ENCODE measurements around the gene LENEP. TPM values are rescaled to one million over a fixed set of nuclear protein-coding genes. Genes with fewer than 3 reads are reported as not detected.

Gene LENEP, protein sequence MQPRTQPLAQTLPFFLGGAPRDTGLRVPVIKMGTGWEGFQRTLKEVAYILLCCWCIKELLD
- polyA plus RNA-seq (2013), result 0.16 TPM

DNA sequence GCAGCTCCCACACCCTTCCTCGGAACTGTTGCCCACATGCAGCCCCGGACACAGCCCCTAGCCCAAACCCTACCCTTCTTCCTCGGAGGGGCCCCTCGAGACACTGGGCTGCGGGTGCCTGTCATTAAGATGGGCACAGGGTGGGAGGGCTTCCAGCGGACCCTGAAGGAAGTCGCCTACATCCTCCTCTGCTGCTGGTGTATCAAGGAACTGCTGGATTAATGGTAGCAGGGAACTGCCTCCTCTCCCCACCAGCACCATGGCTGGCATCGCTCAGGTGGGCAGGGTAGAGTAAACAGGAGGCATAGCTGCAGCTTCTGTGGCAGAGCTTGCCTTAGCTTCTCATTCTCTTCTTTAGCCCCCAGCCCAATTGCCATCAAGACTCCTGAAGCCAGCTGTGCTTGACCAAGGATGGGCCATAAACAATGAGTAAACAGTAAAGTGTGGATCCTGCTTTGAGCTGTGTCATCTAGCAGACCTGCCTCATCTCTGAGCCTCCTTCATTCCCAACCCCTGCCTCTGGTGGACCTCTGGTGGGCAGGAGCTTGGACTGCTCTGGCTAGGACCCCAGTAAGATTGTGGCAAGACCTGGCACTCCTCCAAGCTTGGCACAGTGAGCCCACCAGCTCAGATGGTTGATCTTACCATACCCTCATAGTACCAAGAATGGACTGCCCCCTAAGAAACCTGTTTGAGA is at the start of gene LENEP:
TSS of gene LENEP (plus strand) at position 15 of the 697 bp plus-strand sequence. CDS start at position 37, 22 bp downstream.
- no peak within 1 kb of the TSS for H3K27ac ChIP-seq (ENCODE audit: insufficient read depth in 1 of 2, low read depth in 1 of 2, low read length in 2 of 2, poor library complexity in 1 of 2, severe bottlenecking in 2 of 2)
- CTCF ChIA-PET, result interaction anchor here (0.7 to 14.0 kb wide), 24 partner anchors 7 to 87 kb away, joined by 3 to 320 read pairs (median 4); partner anchors contain the start of genes CKS1B, FLAD1, PBXIP1 and PYGO2
- no peak for DNase-seq
- WGBS (ENCODE audit: insufficient coverage), result 93% methylated on average over 5 of the region's 8 CpGs
- POLR2A ChIA-PET, result interaction anchor here (1.0 kb wide), 1 partner anchor 11 kb away, joined by 3 read pairs; the partner anchor contains the start of gene FLAD1
- H3K36me3 ChIP-seq (ENCODE audit: control insufficient read depth in 4 of 4, insufficient read depth in 4 of 4, low read length in 3 of 4), result peaks cover 4 to 32% (median 20%) of the 10 kb centered on the region in 4 experiments
- H3K9me3 ChIP-seq (ENCODE audit: control extremely low read depth in 1 of 5, control insufficient read depth in 4 of 5, insufficient read depth in 2 of 5, low read depth in 1 of 5, low read length in 4 of 5), result no peaks in the 10 kb centered on the region
- H3K27me3 ChIP-seq (replicated peaks in 2 of 5; ENCODE audit: control insufficient read depth in 4 of 5, insufficient read depth in 5 of 5, low read length in 4 of 5), result no peaks in the 10 kb centered on the region
- peaks cover 4 to 54% (median 44%) of the 10 kb centered on the region in 4 experiments for H3K4me1 ChIP-seq (ENCODE audit: control extremely low read depth in 1 of 4, control insufficient read depth in 4 of 4, insufficient read depth in 4 of 4, low read length in 3 of 4)
- no peak within 1 kb of the TSS for H3K4me3 ChIP-seq (ENCODE audit: control insufficient read depth in 1 of 7, extremely low read depth in 1 of 7, insufficient read depth in 4 of 7, low read depth in 2 of 7, low read length in 6 of 7)

DNA sequence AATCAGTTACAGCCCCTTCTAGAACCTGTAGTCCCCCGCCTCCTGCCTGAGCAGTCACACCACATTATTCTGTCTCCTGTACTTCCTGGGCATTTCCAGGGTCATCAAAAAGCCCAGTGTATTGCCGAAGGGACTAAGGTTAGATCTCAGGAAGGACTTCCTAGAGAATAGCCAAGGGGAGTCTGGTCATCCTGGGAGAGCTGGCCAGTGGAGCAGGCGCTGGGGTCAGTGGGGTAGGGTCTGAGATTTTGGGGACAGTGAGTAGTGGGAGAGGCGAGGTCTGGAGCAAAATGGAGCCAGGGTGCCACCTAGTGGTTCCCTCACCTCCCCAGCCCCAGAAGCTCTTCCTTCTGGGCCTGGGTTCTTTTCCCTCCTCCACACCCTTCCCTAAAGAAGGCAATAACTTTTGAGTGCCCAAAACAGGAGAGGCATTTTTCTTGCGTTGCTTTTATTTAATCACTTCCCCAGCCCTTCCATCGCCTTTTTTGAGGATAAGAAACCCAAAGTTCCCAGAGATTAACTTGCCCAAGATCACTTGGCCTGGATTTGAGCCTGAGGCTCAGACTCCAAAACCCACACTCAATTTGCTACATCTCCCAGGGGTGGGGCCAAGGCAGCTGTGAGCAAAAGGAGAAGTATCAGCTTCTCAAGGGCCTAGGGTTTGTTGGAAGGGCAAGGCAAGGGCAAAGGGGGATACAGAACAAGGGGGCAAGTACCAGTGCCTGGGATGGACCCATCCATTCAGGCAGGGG is 49.6 kb upstream of the LENEP start:
- Histone ChIP-seq H3K27ac (ENCODE audit: insufficient read depth in 1 of 2, low read depth in 1 of 2, low read length in 2 of 2, poor library complexity in 1 of 2, severe bottlenecking in 2 of 2) (peak overlapping the region in 1 of 2 experiments; percentile 77), H3K9me3 (ENCODE audit: control extremely low read depth in 1 of 5, control insufficient read depth in 4 of 5, insufficient read depth in 2 of 5, low read depth in 1 of 5, low read length in 4 of 5) (no peaks in the 10 kb centered on the region), H3K36me3 (ENCODE audit: control insufficient read depth in 4 of 4, insufficient read depth in 4 of 4, low read length in 3 of 4) (peaks cover 19 to 41% (median 34%) of the 10 kb centered on the region in 4 experiments), H3K27me3 (replicated peaks in 2 of 5; ENCODE audit: control insufficient read depth in 4 of 5, insufficient read depth in 5 of 5, low read length in 4 of 5) (no peaks in the 10 kb centered on the region), H3K4me3 (ENCODE audit: control insufficient read depth in 1 of 7, extremely low read depth in 1 of 7, insufficient read depth in 4 of 7, low read depth in 2 of 7, low read length in 6 of 7) (peak overlapping the region in 1 of 7 experiments; percentile 1), H3K4me1 (ENCODE audit: control extremely low read depth in 1 of 4, control insufficient read depth in 4 of 4, insufficient read depth in 4 of 4, low read length in 3 of 4) (peaks cover 12 to 74% (median 70%) of the 10 kb centered on the region in 4 experiments)
- ChIA-PET CTCF (interaction anchor here (0.8 to 2.0 kb wide), 22 partner anchors 8 to 169 kb away, joined by 3 to 10 read pairs (median 4); partner anchors contain the start of gene PMVK), POLR2A (interaction anchor here (0.5 to 3.7 kb wide), 8 partner anchors 9 to 467 kb away, joined by 3 to 17 read pairs (median 3); partner anchors contain the start of gene PBXIP1)
- 22% methylated on average over 3 of the region's 6 CpGs for WGBS (ENCODE audit: insufficient coverage)
- peak; percentile 61 to 87 (median 85) for DNase-seq

DNA sequence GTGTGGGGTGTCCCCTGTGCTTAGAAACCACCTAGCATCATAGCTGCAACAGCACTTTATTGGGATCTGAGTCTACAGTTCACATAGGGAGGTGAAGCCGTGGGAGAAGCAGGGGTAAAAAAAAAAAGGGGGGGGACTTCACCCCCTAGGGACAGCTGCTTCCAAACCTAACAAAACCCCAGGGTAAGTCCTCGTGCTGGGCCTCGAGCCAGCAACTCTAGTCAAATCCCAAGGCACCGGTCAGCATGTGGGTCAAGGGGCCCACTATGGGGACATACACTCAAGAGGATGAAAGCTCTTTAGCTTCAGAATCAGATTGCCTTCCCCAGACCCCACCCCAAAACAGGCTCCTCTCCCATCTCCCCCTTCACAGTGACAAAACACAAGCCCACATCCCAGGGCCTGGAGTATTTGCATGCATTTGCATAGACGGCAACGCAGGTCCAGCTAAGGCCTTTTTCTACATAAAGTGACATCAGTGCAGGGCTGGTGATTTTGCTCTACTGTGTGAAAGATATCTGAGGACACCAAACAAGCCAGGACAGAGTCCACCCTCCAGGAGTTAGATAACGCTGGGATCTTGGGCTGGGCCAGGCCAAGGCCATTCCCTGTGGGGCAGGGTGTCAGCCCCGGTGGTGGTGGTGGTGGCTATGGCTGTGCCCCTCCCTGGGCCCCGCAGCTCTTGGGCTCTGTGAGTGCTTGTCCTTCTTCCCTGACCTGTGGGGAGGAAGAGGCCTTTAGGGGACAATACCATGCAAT is 48.8 kb upstream of the LENEP start:
- Histone ChIP-seq H3K4me3 (ENCODE audit: control insufficient read depth in 1 of 7, extremely low read depth in 1 of 7, insufficient read depth in 4 of 7, low read depth in 2 of 7, low read length in 6 of 7) (peak overlapping the region in 2 of 7 experiments; percentile 8 to 13), H3K27ac (ENCODE audit: insufficient read depth in 1 of 2, low read depth in 1 of 2, low read length in 2 of 2, poor library complexity in 1 of 2, severe bottlenecking in 2 of 2) (peak overlapping the region in 1 of 2 experiments; percentile 77), H3K4me1 (ENCODE audit: control extremely low read depth in 1 of 4, control insufficient read depth in 4 of 4, insufficient read depth in 4 of 4, low read length in 3 of 4) (peaks cover 12 to 70% (median 63%) of the 10 kb centered on the region in 4 experiments), H3K9me3 (ENCODE audit: control extremely low read depth in 1 of 5, control insufficient read depth in 4 of 5, insufficient read depth in 2 of 5, low read depth in 1 of 5, low read length in 4 of 5) (no peaks in the 10 kb centered on the region), H3K27me3 (replicated peaks in 2 of 5; ENCODE audit: control insufficient read depth in 4 of 5, insufficient read depth in 5 of 5, low read length in 4 of 5) (no peaks in the 10 kb centered on the region), H3K36me3 (ENCODE audit: control insufficient read depth in 4 of 4, insufficient read depth in 4 of 4, low read length in 3 of 4) (peaks cover 21 to 47% (median 34%) of the 10 kb centered on the region in 4 experiments)
- no peak for DNase-seq
- CTCF ChIA-PET, result interaction anchor here (0.8 to 2.0 kb wide), 25 partner anchors 8 to 170 kb away, joined by 3 to 10 read pairs (median 3); partner anchors contain the start of genes PMVK and PYGO2
- WGBS (ENCODE audit: insufficient coverage), result 70% methylated on average over 7 of the region's 9 CpGs
- POLR2A ChIA-PET, result interaction anchor here (0.6 to 3.7 kb wide), 7 partner anchors 8 to 264 kb away, joined by 3 to 17 read pairs (median 3); partner anchors contain the start of gene PBXIP1

DNA sequence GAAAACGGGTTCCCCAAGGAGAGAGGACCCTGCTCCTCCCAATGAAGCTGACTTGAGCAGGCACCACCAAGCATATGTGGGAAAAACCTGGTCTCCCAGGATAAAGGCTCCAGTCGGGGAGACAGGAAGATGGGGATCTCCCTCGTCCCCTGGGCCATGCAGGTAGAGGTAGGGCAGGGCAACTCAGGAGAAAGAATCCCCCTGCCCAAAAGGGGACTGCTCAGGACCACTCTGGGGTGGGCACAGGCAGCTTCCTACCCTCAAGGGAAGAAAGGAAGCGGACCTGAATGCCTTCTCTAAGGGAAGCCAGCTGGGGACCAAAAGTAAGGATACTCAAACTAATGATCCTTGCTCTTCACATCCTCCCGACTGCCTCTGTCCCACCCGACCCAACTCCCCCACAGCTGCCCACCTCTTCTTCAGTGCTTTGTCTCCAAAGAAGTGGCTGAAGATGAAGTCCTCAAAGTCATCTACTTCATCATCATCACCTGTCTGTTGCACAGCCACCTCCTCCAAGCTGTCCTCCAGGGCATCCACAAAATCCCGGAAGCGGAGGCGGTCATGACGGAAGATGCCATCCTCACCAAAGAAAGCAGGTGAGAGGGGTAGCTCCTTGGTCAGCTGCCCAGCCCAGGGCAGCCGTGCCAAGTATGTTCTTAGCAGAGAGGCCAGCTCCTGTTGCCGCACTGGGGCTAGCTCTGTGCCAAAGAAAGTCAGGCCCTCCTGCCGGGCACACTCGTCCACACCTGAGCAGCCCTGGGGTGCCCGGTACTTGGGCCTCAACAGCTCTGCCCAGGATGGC is 48.0 kb upstream of the LENEP start:
- CTCF ChIA-PET, result interaction anchor here (0.6 to 2.0 kb wide), 18 partner anchors 9 to 483 kb away, joined by 3 to 10 read pairs (median 4); partner anchors contain the start of genes PMVK, PYGO2 and SHC1
- Histone ChIP-seq H3K36me3 (ENCODE audit: control insufficient read depth in 4 of 4, insufficient read depth in 4 of 4, low read length in 3 of 4) (peaks cover 21 to 52% (median 36%) of the 10 kb centered on the region in 4 experiments), H3K27me3 (replicated peaks in 2 of 5; ENCODE audit: control insufficient read depth in 4 of 5, insufficient read depth in 5 of 5, low read length in 4 of 5) (no peaks in the 10 kb centered on the region), H3K9me3 (ENCODE audit: control extremely low read depth in 1 of 5, control insufficient read depth in 4 of 5, insufficient read depth in 2 of 5, low read depth in 1 of 5, low read length in 4 of 5) (no peaks in the 10 kb centered on the region), H3K4me1 (ENCODE audit: control extremely low read depth in 1 of 4, control insufficient read depth in 4 of 4, insufficient read depth in 4 of 4, low read length in 3 of 4) (peaks cover 12 to 63% (median 57%) of the 10 kb centered on the region in 4 experiments), H3K4me3 (ENCODE audit: control insufficient read depth in 1 of 7, extremely low read depth in 1 of 7, insufficient read depth in 4 of 7, low read depth in 2 of 7, low read length in 6 of 7) (peak overlapping the region in 1 of 7 experiments; percentile 13), H3K27ac (ENCODE audit: insufficient read depth in 1 of 2, low read depth in 1 of 2, low read length in 2 of 2, poor library complexity in 1 of 2, severe bottlenecking in 2 of 2) (peak overlapping the region in 1 of 2 experiments; percentile 56)
- DNase-seq, result no peak
- POLR2A ChIA-PET, result interaction anchor here (0.6 to 3.7 kb wide), 4 partner anchors 7 to 16 kb away, joined by 7 to 17 read pairs (median 10); partner anchors contain the start of genes PBXIP1 and PYGO2
- WGBS (ENCODE audit: insufficient coverage), result 93% methylated on average over 13 of the region's 15 CpGs

DNA sequence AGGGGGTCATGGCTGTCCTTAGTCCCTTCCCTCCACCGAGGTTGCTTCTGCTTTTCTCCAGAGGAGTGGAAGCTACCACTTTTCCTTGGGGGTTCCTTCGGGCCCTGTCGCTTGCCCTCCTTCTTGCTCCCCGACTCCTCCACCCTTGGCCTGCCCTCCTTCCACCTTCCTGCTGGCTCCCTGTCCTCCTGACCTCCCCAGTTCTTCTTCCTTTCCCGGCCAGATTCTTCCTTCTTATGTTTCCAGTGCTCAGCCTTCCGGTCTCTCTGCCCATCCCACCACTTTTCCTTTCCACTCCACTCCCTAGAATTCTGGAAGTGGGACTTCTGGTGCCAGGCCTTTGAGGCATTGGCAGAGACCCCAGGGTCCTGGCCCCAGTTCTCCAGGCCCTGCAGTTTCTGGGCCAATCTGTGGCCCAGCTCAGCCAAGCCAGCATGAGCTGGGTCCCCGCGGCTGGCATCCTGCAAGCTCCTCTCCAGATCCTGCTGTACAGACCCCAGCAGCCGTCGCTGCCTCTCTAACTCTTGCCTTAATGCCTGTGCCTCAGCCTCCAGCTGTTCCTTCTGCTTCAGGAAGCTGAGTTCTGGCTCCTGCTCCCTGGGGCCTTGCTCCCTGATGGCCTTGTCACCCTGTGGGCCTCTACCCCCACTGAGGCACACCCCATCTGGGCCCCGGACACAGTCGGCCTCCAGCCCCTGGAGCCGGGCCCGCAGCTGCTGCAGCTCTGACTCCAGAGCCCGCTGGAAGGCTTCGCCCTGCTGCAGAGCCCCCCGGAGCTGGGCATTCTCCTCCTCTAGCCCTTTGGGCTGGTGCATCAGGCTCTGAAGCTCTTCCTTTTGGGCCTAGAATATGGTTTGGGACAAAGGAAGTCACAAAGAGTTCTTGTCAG is 47.2 kb upstream of the LENEP start:
- DNase-seq, result no peak
- H3K36me3 ChIP-seq (ENCODE audit: control insufficient read depth in 4 of 4, insufficient read depth in 4 of 4, low read length in 3 of 4), result peaks cover 21 to 61% (median 44%) of the 10 kb centered on the region in 4 experiments
- CTCF ChIA-PET, result interaction anchor here (0.6 to 1.6 kb wide), 9 partner anchors 11 to 482 kb away, joined by 3 to 6 read pairs (median 4); partner anchors contain the start of genes PYGO2 and SHC1
- H3K27ac ChIP-seq (ENCODE audit: insufficient read depth in 1 of 2, low read depth in 1 of 2, low read length in 2 of 2, poor library complexity in 1 of 2, severe bottlenecking in 2 of 2), result peak overlapping the region in 1 of 2 experiments; percentile 55
- 97% methylated on average over 14 of the region's 17 CpGs for WGBS (ENCODE audit: insufficient coverage)
- POLR2A ChIA-PET, result interaction anchor here (1.7 to 3.7 kb wide), 3 partner anchors 7 to 15 kb away, joined by 7 to 17 read pairs (median 11); partner anchors contain the start of genes PBXIP1 and PYGO2
- H3K4me3 ChIP-seq (ENCODE audit: control insufficient read depth in 1 of 7, extremely low read depth in 1 of 7, insufficient read depth in 4 of 7, low read depth in 2 of 7, low read length in 6 of 7), result no peak overlapping the region
- no peaks in the 10 kb centered on the region for H3K9me3 ChIP-seq (ENCODE audit: control extremely low read depth in 1 of 5, control insufficient read depth in 4 of 5, insufficient read depth in 2 of 5, low read depth in 1 of 5, low read length in 4 of 5)
- H3K4me1 ChIP-seq (ENCODE audit: control extremely low read depth in 1 of 4, control insufficient read depth in 4 of 4, insufficient read depth in 4 of 4, low read length in 3 of 4), result peaks cover 10 to 60% (median 53%) of the 10 kb centered on the region in 4 experiments
- H3K27me3 ChIP-seq (replicated peaks in 2 of 5; ENCODE audit: control insufficient read depth in 4 of 5, insufficient read depth in 5 of 5, low read length in 4 of 5), result no peaks in the 10 kb centered on the region
